ENCODE measurements around the gene SLC4A9.

Gene SLC4A9

GRCh38 chr5:140362875-140363630 lies 3.1 kb downstream of the SLC4A9 start:
- DNase-seq = peak; percentile 20

DNA sequence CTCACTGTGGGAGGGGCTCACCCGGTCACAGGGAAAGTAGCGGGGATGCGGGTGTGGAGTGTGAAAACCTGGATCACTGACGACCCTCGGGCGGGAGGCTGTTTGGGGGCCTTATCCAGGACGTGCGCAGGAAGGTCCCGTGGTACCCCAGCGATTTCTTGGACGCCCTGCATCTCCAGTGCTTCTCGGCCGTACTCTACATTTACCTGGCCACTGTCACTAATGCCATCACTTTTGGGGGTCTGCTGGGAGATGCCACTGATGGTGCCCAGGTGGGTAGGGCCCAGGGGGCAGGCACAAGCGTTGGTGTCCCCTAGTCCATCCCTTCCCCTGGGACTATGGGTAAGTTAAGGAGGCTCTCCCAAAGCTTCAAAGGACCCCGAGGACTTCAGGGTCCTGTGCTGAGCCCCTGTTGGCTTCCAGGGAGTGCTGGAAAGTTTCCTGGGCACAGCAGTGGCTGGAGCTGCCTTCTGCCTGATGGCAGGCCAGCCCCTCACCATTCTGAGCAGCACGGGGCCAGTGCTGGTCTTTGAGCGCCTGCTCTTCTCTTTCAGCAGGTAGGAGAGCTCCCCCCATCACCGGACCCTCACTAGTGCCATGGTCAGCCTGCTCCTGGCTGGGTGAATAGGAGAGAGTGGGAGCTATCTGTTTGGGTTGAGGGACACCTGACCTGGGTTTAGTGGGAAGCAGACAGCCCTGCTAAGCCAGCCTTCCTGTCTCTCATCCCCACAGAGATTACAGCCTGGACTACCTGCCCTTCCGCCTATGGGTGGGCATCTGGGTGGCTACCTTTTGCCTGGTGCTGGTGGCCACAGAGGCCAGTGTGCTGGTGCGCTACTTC lies 3.9 kb downstream of the SLC4A9 start:
- DNase-seq = no peak

- DNase-seq = no peak
Observed at GRCh38 chr5:140364472-140364765, 4.4 kb downstream of the SLC4A9 start.

GRCh38 chr5:140365282-140365681 lies 5.3 kb downstream of the SLC4A9 start:
- DNase-seq = no peak

GRCh38 chr5:140365941-140366340 lies 5.9 kb downstream of the SLC4A9 start:
- DNase-seq = no peak

DNA sequence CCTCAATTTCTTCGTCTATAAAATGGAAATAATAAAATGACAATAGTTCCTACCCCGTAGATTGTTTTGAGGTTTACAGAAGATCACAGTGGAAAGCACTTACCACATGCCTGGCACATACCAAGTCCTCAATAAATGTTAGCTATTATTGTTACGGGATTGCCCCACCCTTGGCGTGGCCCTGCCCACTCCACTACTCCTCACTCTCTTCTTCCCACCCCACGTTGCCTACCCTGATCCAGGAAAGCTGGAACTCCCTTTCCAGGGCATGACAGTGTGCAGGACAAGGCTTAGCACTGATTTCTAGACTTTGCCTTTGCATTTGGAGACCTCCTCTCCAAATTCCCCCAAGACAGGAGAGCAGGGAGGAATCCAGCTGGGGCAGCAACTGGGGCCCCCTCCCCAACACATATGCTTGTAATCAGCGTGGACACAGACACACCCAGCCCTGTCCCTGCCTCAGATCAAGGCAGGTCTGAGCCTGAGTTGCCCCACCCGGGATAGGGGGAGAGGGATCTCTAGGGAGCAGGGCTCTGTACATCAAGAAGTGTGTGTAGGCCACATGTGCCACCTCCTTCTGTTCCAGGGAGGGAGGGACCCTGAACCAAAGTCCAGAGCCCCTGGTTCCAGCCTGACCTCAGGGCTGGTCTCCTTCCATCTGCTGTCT lies 6.7 kb downstream of the SLC4A9 start:
- DNase-seq = no peak

DNA sequence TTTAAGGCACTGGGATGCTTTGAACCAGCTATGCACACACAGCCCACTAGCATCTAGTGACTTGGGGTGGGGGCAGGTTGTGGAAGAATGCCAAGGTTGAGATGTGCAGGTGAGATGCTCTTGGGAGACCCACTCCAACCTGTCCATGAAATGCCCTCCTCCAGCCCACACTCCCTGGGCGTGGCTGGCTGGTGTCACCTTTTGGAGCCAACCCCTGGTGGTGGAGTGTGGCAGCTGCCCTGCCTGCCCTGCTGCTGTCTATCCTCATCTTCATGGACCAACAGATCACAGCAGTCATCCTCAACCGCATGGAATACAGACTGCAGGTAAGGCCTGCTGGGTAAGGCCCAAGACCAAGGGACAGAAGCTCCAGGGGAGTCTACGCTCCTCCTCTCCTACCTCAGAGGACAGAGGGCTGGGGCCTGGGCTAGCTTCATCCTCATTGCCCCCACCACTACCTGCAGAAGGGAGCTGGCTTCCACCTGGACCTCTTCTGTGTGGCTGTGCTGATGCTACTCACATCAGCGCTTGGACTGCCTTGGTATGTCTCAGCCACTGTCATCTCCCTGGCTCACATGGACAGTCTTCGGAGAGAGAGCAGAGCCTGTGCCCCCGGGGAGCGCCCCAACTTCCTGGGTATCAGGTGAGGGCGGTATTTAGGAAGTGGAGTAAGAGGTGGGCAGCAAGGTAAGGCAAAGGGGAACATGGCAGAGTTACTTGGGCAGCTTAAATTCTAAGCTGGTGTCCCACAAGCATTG lies 7.4 kb downstream of the SLC4A9 start:
- no peak for DNase-seq

DNA sequence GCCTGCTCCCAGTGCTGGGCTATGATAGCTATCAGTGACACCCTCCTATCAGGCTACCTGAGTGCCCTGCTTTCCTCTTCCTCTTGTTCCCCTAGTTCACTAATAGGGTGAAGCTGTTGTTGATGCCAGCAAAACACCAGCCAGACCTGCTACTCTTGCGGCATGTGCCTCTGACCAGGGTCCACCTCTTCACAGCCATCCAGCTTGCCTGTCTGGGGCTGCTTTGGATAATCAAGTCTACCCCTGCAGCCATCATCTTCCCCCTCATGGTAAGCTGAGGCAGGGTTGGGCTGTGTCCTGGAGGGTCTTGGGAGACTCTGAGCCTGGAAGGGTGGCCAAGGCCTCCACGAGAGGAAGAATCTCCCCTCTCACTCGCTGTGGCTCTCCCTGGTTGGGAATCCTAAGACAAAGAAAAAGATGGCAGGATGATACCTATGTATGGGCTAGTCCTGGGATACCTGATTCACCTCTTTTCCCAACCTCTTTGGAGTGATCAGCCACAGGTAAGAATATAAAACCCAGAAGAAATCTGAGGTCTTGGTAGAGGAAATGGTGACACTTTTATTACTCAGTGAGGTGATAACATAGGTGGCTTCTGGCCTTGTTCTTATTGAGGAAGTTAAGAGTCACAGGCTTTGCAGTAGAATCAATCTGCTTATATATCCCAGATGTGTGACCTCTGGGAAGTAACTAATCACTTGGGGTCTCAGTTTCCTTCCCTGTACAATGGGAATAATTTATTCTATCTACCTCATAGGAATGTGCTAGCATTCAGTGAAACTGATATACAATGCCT lies 11.6 kb downstream of the SLC4A9 start:
- DNase-seq = no peak

GRCh38 chr5:140372971-140373487 lies 13.0 kb downstream of the SLC4A9 start:
- DNase-seq = peak; percentile 39

DNA sequence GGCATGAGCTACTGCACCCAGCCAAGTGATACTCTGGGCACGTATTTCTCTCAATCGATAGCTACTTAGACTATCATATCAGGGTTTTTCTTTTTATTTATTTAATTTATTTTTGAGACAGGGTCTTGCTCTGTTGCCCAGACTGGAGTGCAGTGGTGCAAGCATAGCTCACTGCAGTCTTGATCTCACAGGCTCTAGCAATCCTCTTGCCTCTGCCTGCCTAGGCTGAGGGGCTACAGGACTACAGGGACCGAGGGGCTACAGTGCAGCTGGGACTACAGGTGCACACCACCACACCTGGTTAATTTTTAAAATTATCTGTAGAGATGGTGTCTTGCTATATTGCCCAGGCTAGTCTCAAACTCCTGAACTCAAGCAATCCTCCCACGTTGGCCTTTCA lies 21.4 kb downstream of the SLC4A9 start:
- no peak for DNase-seq

GRCh38 chr5:140381972-140382371 lies 22.0 kb downstream of the SLC4A9 start:
- DNase-seq = no peak

DNA sequence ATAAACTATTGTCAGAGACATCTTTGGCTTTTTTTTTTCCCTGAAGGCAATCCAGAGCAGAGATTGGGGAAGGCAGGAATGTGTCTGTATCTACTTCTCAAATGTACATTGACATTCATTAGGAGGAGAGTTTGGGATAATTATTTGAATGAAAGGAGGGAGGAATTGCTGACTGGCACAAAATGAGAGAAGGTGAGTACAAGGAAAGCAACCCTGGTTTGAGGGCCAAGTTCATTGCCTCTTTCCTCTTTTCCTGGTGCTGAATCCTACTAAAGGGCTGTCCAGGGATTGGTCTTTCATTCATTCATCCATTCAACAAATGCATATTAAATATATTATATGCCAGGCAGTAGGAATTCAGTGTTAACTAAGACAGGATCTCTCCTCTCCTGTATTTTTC lies 22.9 kb downstream of the SLC4A9 start:
- DNase-seq = no peak

DNA sequence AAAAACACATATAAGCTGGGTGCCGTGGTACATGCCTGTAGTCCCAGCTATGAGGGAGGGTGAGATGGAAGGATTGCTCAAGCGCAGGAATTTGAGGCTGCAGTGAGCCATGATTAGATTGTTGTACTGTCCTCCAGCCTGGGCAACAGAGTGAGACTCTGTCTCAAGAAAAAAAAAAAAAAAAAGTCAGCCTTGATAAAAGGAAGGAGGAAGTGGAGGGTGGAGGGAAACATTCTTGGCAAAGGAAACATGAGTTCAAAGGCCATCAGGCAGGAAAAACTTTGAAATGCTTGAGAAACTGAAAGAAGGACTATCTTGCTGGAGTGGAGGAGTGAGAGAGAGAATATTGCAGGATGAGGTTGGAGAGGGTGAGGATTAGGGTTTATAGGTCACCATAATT lies 23.3 kb downstream of the SLC4A9 start:
- DNase-seq = no peak

DNA sequence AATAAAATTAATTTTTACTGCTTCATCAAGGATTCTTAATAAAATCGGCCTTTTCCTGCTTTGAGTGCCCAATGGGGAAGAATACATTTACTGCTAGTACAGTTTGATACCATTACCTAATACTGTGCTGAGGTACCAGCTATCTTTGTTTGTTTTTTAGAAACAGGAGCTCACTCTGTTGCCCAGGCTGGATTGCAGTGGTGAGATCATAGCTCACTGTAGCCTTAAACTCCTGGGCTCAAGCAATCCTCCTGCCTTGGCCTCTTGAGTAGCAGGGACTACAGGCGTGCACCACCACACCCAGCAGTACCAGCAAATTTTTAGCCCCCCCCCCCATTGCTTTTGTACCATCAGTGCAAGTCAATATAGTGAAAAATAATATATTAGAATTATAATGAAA lies 28.1 kb downstream of the SLC4A9 start:
- no peak for DNase-seq

DNA sequence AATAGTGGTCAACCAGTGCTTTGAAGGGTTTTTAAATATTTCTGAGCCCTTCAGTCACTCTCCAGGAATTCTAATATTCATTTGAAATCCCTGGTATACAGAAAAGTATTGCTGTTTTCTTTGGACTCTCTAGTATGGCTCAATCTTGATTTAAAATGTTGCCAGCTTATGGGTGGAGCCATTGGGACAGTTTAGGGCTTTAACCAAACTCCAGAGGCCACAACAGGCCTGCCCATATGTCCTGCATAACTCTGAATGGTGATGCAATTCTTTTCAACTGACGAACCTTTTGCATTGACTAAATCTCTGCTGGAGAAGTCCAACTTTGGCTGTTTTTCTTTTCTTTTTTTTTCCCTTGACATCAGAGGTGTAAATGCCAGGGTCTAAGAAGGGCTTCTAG lies 31.3 kb downstream of the SLC4A9 start:
- DNase-seq = no peak

DNA sequence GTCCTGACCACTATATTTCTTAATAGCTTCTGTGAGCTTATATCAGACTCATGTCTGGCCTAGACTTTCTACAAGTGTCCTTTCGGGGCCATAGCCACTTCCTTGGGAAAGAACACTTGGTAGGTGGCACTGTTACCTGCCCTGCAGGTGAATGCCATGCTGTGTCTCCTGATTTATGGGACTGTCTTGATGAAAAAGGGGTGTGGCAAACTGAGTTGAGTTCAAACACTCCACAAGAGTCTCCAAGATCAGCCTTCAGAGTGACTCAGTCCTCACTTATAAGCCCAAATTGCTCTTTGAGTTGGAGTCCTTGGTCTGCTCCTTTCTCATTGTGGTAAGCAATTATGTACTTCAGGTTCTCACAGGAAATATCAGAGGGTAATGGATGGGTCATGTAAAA lies 31.7 kb downstream of the SLC4A9 start:
- DNase-seq = no peak

GRCh38 chr5:140393738-140394137 lies 33.7 kb downstream of the SLC4A9 start:
- DNase-seq = no peak

GRCh38 chr5:140398379-140398811 lies 38.4 kb downstream of the SLC4A9 start:
- no peak for DNase-seq

GRCh38 chr5:140399979-140400729 lies 40.2 kb downstream of the SLC4A9 start:
- DNase-seq = no peak

DNA sequence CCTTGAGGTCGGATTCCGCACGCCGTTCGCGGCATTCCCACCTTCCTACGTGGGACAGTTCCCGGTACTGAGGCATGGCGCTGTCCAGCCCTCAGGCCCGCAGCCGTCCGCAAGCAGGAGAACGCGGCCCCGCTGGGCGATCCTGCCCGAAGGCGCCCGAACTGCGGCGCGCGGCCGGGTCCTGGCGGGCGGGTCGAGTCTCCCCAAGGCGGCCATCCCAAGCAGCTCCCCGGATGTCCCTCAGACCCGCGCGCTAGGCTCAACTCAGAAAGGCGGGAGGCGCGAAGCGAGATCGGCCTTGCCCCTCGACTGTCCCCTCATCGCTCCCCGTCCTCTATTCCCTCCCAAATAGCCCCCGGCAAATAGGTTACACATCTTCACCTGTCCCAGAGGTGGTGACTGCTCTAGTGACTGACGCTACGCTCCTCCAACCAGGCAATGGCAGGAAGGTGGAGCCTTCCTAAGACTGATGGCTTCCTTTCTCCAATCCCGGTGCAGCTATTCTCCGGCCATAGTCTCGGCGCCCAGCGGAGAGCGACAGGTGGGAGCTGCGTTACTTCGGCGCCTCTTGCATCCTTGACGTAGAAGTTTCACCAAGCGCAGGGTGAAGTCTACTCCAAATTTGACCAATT lies 40.9 kb downstream of the SLC4A9 start:
- peak; percentile 95 for DNase-seq

Data from NCI-H1092 treated with DMSO at 0.1 percent for 48 hours (cell line).